CD4-positive, alpha-beta T cell (primary cell): Measurements from ENCODE around the gene LARGE1. TPM values are rescaled to one million over a fixed set of nuclear protein-coding genes. Genes with fewer than 3 reads are reported as not detected.

Experiments used
- ATAC-seq: fragments of 200-7000 bp; cut with Tn5 transposase; one replicate; pipeline ENCODE4 v1.10.0; 2022; ENCODE audit warnings: mild to moderate bottlenecking; ENCODE audit not compliant: poor library complexity
- CTCF ChIA-PET: fragments of 350-600 bp; sonication (Branson Sonifier 250); formaldehyde crosslinking; loops from one replicate; lab custom pipeline; 2021; ENCODE audit warnings: antibody characterized with exemption, inconsistent platforms; lab: Charles Lee
- POLR2A ChIA-PET: fragments of 350-600 bp; sonication (Branson Sonifier 250); formaldehyde crosslinking; loops from one replicate; lab custom pipeline; 2021; ENCODE audit warnings: antibody characterized with exemption, inconsistent platforms; lab: Charles Lee
- DNase-seq, 14 experiments: peaks; one replicate each; pipeline ENCODE4 v3.0.0-alpha.2; 2013 to 2020; ENCODE audit warnings: mixed read lengths in 2 of 14
- H3K27ac ChIP-seq, 2 donors: one replicate each; pipeline versions ENCODE4 v1.5.1 to v1.7.0; 2013; ENCODE audit warnings: low read length in 2 of 2, low read depth in 1 of 2, mild to moderate bottlenecking in 1 of 2
- H3K27me3 ChIP-seq, 2 experiments: 1 replicate in 1 of 2; 2 replicates in 1 of 2; pipeline versions ENCODE4 v1.6.1 to v1.7.0; 2013; ENCODE audit warnings: low read length in 2 of 2, control low read depth in 1 of 2, mild to moderate bottlenecking in 1 of 2, moderate library complexity in 1 of 2; ENCODE audit not compliant: insufficient read depth in 2 of 2, control insufficient read depth in 1 of 2
- H3K36me3 ChIP-seq: one replicate; pipeline ENCODE4 v1.6.1; 2013; ENCODE audit warnings: low read length, control low read depth; ENCODE audit not compliant: insufficient read depth
- H3K4me1 ChIP-seq: one replicate; pipeline ENCODE4 v1.6.1; 2013; ENCODE audit warnings: low read length, control low read depth; ENCODE audit not compliant: insufficient read depth
- H3K4me3 ChIP-seq: one replicate; pipeline ENCODE4 v1.5.1; 2013; ENCODE audit warnings: mild to moderate bottlenecking, low read length, moderate library complexity
- H3K9me3 ChIP-seq, 2 experiments: 1 replicate in 1 of 2; 2 replicates in 1 of 2; pipeline versions ENCODE4 v1.6.1 to v1.7.0; 2013; ENCODE audit warnings: low read length in 2 of 2, mild to moderate bottlenecking in 2 of 2, control low read depth in 1 of 2, moderate library complexity in 1 of 2; ENCODE audit not compliant: control insufficient read depth in 1 of 2, insufficient read depth in 1 of 2
- H3K27ac Mint-ChIP-seq: one replicate; pipeline ENCODE4 v1.8.0; 2020; ENCODE audit warnings: mixed read lengths
- H3K27me3 Mint-ChIP-seq: one replicate; pipeline ENCODE4 v1.8.0; 2021; ENCODE audit warnings: mixed read lengths
- H3K36me3 Mint-ChIP-seq: one replicate; pipeline ENCODE4 v1.8.0; 2021; ENCODE audit warnings: low read depth, mixed read lengths
- H3K4me1 Mint-ChIP-seq: one replicate; pipeline ENCODE4 v1.8.0; 2021; ENCODE audit warnings: low read depth, mixed read lengths
- H3K4me3 Mint-ChIP-seq: one replicate; pipeline ENCODE4 v1.8.0; 2020; ENCODE audit warnings: mild to moderate bottlenecking, mixed read lengths
- H3K9me3 Mint-ChIP-seq: one replicate; pipeline ENCODE4 v1.8.0; 2020; ENCODE audit warnings: mixed read lengths
- CTCF ChIP-seq: fragments of 200-600 bp; IDR thresholded peaks from one replicate; pipeline ENCODE4 v1.8.0; 2022; ENCODE audit warnings: antibody characterized with exemption, mild to moderate bottlenecking
- intact Hi-C, 2 experiments: fragments of 100-400 bp; cut with DNase I in 1 of 2; cut with micrococcal nuclease in 1 of 2; formaldehyde crosslinking; loops; one replicate each; pipeline versions ENCODE4 v1.15.1 to v1.9.0; 2023 to 2025; cut with DNase I, micrococcal nuclease
- total RNA-seq, 174 experiments: library from RNA in 2 of 174; stranded (reverse) in 2 of 174; gene quantifications; one replicate each; pipeline ENCODE4 v1.2.3 and lab custom pipeline; 2021 to 2026

Gene LARGE1
- total RNA-seq, 2 experiments from 2014 or later = 0.14 to 0.70 TPM

DNA sequence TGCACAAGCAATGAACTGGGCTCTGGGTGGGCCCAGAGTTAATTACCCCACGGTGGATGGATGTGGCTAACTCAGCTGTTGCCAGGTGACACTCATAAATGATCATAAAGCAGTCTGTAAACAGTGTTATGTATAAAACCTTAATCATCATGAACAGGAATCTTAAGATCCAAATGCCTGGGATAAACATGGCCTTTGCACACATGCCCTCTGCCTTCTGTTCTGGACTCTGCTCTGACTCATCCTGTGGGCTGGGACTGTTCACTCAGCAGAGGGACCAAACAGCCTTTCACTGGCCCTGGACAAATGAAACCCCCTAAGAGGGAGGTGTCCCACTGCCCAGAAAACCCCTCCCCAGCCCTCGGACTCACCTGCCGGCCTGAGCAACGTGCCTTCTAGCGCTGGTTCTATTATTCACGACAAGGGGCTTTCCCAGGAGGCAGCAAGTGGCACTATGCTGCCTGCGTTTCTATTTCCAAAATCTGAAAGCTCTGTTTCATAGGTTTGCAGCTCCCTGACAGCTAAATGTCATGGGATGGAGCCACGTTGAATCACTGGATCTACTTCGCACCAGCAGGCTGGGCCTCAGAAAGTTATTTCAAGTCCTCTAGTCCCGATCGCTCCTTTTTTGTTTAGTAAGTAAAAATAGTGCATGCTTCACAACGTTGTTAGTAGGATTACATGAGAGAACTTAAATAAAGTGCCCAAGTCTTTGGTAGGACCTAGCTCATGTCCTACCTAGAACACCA is 53.0 kb downstream of the LARGE1 start:
- intact Hi-C loops = loop anchor here in 1 of 2 experiments (2.0 kb wide), 1 partner anchor 28 kb away; no protein-coding TSS in a partner anchor
- Mint-ChIP-seq H3K27ac (no peak overlapping the region), H3K27me3 (no peaks in the 10 kb centered on the region), H3K9me3 (no peaks in the 10 kb centered on the region), H3K4me1 (no peaks in the 10 kb centered on the region), H3K4me3 (no peak overlapping the region), H3K36me3 (no peaks in the 10 kb centered on the region)
- no peaks in the 10 kb centered on the region for H3K36me3 ChIP-seq
- no peak overlapping the region for H3K4me3 ChIP-seq
- TF ChIP-seq CTCF = no peak
- H3K9me3 ChIP-seq = peaks cover 0 to 7% of the 10 kb centered on the region in 2 experiments
- CTCF ChIA-PET = no interaction called here
- POLR2A ChIA-PET = no interaction called here
- no peaks in the 10 kb centered on the region for H3K27me3 ChIP-seq
- ATAC-seq = no peak
- H3K4me1 ChIP-seq = no peaks in the 10 kb centered on the region
- DNase-seq = no peak
- H3K27ac ChIP-seq = no peak overlapping the region

DNA sequence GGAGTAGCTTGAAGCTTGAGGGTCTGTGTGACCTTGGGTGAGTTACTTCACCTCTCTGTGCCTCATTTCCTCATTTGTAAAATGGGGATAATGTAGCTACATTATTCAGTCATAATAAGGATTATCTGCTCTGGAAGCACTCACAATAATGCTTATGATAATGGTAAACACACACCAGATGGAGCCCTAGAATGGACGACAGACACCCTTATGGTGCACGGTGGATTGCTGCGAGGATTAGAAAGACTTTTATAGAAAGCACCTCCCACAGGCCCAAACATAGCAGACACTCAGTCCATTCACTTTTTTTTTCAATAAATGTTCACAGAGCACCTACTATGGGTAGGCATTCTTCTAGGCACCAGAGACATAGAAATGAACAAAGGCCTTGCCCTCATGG is 53.8 kb downstream of the LARGE1 start:
- H3K4me3 Mint-ChIP-seq = no peak overlapping the region
- H3K4me1 Mint-ChIP-seq = no peaks in the 10 kb centered on the region
- H3K27me3 Mint-ChIP-seq = no peaks in the 10 kb centered on the region
- CTCF ChIA-PET = no interaction called here
- intact Hi-C loops = loop anchor here in 1 of 2 experiments (2.0 kb wide), 1 partner anchor 28 kb away; no protein-coding TSS in a partner anchor
- no peak for TF ChIP-seq CTCF
- POLR2A ChIA-PET = no interaction called here
- Histone ChIP-seq H3K36me3 (no peaks in the 10 kb centered on the region), H3K27me3 (no peaks in the 10 kb centered on the region), H3K9me3 (peaks cover 0 to 8% of the 10 kb centered on the region in 2 experiments), H3K4me1 (no peaks in the 10 kb centered on the region), H3K27ac (no peak overlapping the region), H3K4me3 (no peak overlapping the region)
- H3K36me3 Mint-ChIP-seq = no peaks in the 10 kb centered on the region
- no peak for ATAC-seq
- no peak overlapping the region for H3K27ac Mint-ChIP-seq
- no peak for DNase-seq
- H3K9me3 Mint-ChIP-seq = no peaks in the 10 kb centered on the region

DNA sequence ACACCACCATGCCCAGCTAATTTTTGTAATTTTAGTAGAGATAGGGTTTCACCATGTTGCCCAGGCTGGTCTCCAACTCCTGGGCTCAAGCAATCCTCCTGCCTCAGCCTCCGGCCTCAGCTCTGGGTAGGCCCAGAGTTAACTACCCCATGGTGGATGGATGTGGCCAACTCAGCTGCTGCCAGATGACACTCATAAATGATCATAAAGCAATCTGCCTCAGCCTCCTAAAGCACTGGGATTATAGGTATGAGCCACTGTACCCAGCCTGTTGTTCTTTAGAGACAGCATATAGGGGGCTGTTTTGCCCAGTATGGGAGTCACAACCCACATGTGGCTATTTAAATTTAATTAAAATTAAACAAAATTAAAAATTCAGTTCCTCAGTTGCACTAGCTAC is 54.3 kb downstream of the LARGE1 start:
- intact Hi-C loops = loop anchor here in 1 of 2 experiments (2.0 kb wide), 1 partner anchor 27 kb away; no protein-coding TSS in a partner anchor
- no peak overlapping the region for H3K27ac Mint-ChIP-seq
- no peak overlapping the region for H3K4me3 Mint-ChIP-seq
- no peak overlapping the region for H3K4me3 ChIP-seq
- no peaks in the 10 kb centered on the region for H3K9me3 Mint-ChIP-seq
- H3K9me3 ChIP-seq = peaks cover 0 to 12% of the 10 kb centered on the region in 2 experiments
- no peak for DNase-seq
- H3K27me3 Mint-ChIP-seq = no peaks in the 10 kb centered on the region
- CTCF ChIA-PET = no interaction called here
- no peak overlapping the region for H3K27ac ChIP-seq
- no peaks in the 10 kb centered on the region for H3K4me1 Mint-ChIP-seq
- no peak for ATAC-seq
- no peak for TF ChIP-seq CTCF
- H3K36me3 ChIP-seq = no peaks in the 10 kb centered on the region
- POLR2A ChIA-PET = no interaction called here
- H3K4me1 ChIP-seq = no peaks in the 10 kb centered on the region
- H3K36me3 Mint-ChIP-seq = no peaks in the 10 kb centered on the region
- no peaks in the 10 kb centered on the region for H3K27me3 ChIP-seq
